GM23338 (cell line): ENCODE results near the gene CGA. TPM values are rescaled to one million over a fixed set of nuclear protein-coding genes. Genes with fewer than 3 reads are reported as not detected.

Source experiments
- ATAC-seq: fragments of 200-7000 bp; cut with Tn5 transposase; 3 replicates; pipeline ENCODE4 v1.9.1; 2020
- DNase-seq: peaks from one replicate; pipeline ENCODE4 v3.0.0-alpha.2; 2015; ENCODE audit warnings: low spot score
- H2AFZ ChIP-seq: fragments of 200-600 bp; sonication (generic); 2 replicates; pipeline ENCODE4 v1.8.0; 2016; ENCODE audit warnings: antibody characterized with exemption, mild to moderate bottlenecking, moderate library complexity
- H3F3A ChIP-seq: fragments of 200-600 bp; sonication (generic); replicated peaks from 2 replicates; pipeline ENCODE4 v1.8.0; 2017; ENCODE audit warnings: antibody characterized with exemption, mixed run types, low read depth
- H3K27ac ChIP-seq: fragments of 200-600 bp; sonication (generic); 2 replicates; pipeline ENCODE4 v1.6.1; 2016; ENCODE audit warnings: low read depth
- H3K27me3 ChIP-seq: fragments of 200-600 bp; sonication (generic); 2 replicates; pipeline ENCODE4 v1.8.0; 2016; ENCODE audit warnings: mild to moderate bottlenecking, mixed run types, moderate library complexity; ENCODE audit not compliant: insufficient read depth
- H3K36me3 ChIP-seq: fragments of 200-600 bp; sonication (generic); 2 replicates; pipeline ENCODE4 v1.8.0; 2016; ENCODE audit warnings: mild to moderate bottlenecking; ENCODE audit not compliant: insufficient read depth
- H3K4me1 ChIP-seq: fragments of 200-600 bp; sonication (generic); 2 replicates; pipeline ENCODE4 v1.8.0; 2016; ENCODE audit warnings: mild to moderate bottlenecking, moderate library complexity; ENCODE audit not compliant: insufficient read depth
- H3K4me2 ChIP-seq: fragments of 200-600 bp; sonication (generic); 2 replicates; pipeline ENCODE4 v1.7.1; 2017; ENCODE audit warnings: mixed run types
- H3K4me3 ChIP-seq: fragments of 200-600 bp; sonication (generic); 2 replicates; pipeline ENCODE4 v1.6.1; 2016; ENCODE audit warnings: mixed run types
- H3K79me2 ChIP-seq: fragments of 200-600 bp; sonication (generic); replicated peaks from 2 replicates; pipeline ENCODE4 v1.8.0; 2017; ENCODE audit warnings: mild to moderate bottlenecking; ENCODE audit not compliant: insufficient read depth
- H3K9me2 ChIP-seq: fragments of 200-600 bp; sonication (generic); 2 replicates; pipeline ENCODE4 v1.8.0; 2017; ENCODE audit not compliant: insufficient read depth
- H4K20me1 ChIP-seq: fragments of 200-600 bp; sonication (generic); replicated peaks from 2 replicates; pipeline ENCODE4 v1.8.0; 2017; ENCODE audit warnings: mild to moderate bottlenecking; ENCODE audit not compliant: insufficient read depth
- H3K27ac Mint-ChIP-seq: 2 replicates; pipeline ENCODE4 v1.8.0; 2020; ENCODE audit warnings: inconsistent platforms, mild to moderate bottlenecking, moderate library complexity, mixed read lengths
- H3K27me3 Mint-ChIP-seq: 3 replicates; pipeline ENCODE4 v1.8.0; 2022; ENCODE audit warnings: low read depth, mild to moderate bottlenecking, moderate library complexity, mixed read lengths, inconsistent platforms; ENCODE audit not compliant: insufficient read depth, poor library complexity
- H3K36me3 Mint-ChIP-seq: 3 replicates; pipeline ENCODE4 v1.8.0; 2021; ENCODE audit warnings: low read depth, mild to moderate bottlenecking, inconsistent platforms, moderate library complexity, mixed read lengths
- H3K4me1 Mint-ChIP-seq: 3 replicates; pipeline ENCODE4 v1.8.0; 2020; ENCODE audit warnings: mild to moderate bottlenecking, inconsistent platforms, mixed read lengths
- H3K4me3 Mint-ChIP-seq: 3 replicates; pipeline ENCODE4 v1.8.0; 2021; ENCODE audit warnings: moderate library complexity, mild to moderate bottlenecking, inconsistent platforms, mixed read lengths
- H3K9me3 Mint-ChIP-seq: 3 replicates; pipeline ENCODE4 v1.8.0; 2020; ENCODE audit warnings: moderate library complexity, mild to moderate bottlenecking, inconsistent platforms, mixed read lengths
- CREB1 ChIP-seq: fragments of 250-450 bp; sonication (Bioruptor Pico); IDR thresholded peaks from 2 replicates; pipeline ENCODE4 v1.5.0; 2020; ENCODE audit warnings: low read depth, mild to moderate bottlenecking, moderate library complexity
- CTCF ChIP-seq, 2 experiments: fragments of 200-600 bp in 1 of 2; sonication (generic) in 1 of 2; conservative IDR thresholded peaks; 2 replicates each; pipeline versions ENCODE4 v1.5.1 to v1.6.1; 2016 to 2017; ENCODE audit warnings: antibody characterized with exemption in 2 of 2, low read depth in 2 of 2, mild to moderate bottlenecking in 2 of 2, moderate library complexity in 1 of 2
- ETS1 ChIP-seq: IDR thresholded peaks from 2 replicates; pipeline ENCODE4 v1.6.1; 2016; ENCODE audit warnings: antibody characterized with exemption
- EZH2 ChIP-seq: fragments of 200-600 bp; sonication (generic); IDR thresholded peaks from one replicate; pipeline ENCODE4 v1.8.0; 2017; ENCODE audit warnings: antibody characterized with exemption, mild to moderate bottlenecking, low read depth; ENCODE audit not compliant: unreplicated experiment
- EZH2phosphoT487 ChIP-seq: fragments of 200-600 bp; sonication (generic); IDR thresholded peaks from one replicate; pipeline ENCODE4 v1.8.1; 2018; ENCODE audit warnings: antibody characterized with exemption; ENCODE audit not compliant: unreplicated experiment
- NANOG ChIP-seq: IDR thresholded peaks from 2 replicates; pipeline ENCODE4 v1.6.1; 2016; ENCODE audit warnings: antibody characterized with exemption, borderline replicate concordance
- POLR2AphosphoS5 ChIP-seq: IDR thresholded peaks from 2 replicates; pipeline ENCODE4 v1.6.1; 2016; ENCODE audit warnings: antibody characterized with exemption, low read depth
- REST ChIP-seq: IDR thresholded peaks from one replicate; pipeline ENCODE4 v1.6.1; 2018; ENCODE audit warnings: antibody characterized with exemption; ENCODE audit not compliant: unreplicated experiment
- STAT1 ChIP-seq: IDR thresholded peaks from one replicate; pipeline ENCODE4 v1.6.1; 2016; ENCODE audit warnings: antibody characterized with exemption; ENCODE audit not compliant: unreplicated experiment
- ZNF114 ChIP-seq: fragments of 250-450 bp; sonication (Bioruptor Pico); IDR thresholded peaks from 2 replicates; pipeline ENCODE4 v1.5.0; 2020; ENCODE audit warnings: mild to moderate bottlenecking, moderate library complexity
- ZNF331 ChIP-seq: fragments of 250-450 bp; sonication (Bioruptor Pico); IDR thresholded peaks from 2 replicates; pipeline ENCODE4 v1.5.0; 2020; ENCODE audit warnings: low read depth, mild to moderate bottlenecking, moderate library complexity
- polyA plus RNA-seq: library from polyadenylated mRNA; unstranded; fragments of >200 nt; fragmentation: Nextera tagmentation; extraction: Ambion mirVana; gene quantifications from 2 replicates; pipeline ENCODE4 v1.2.1, GENCODE V29; 2016
- total RNA-seq: library from RNA; depleted of rRNA; stranded (reverse); fragments of >200 nt; shearing (Covaris generic); gene quantifications from 2 replicates; pipeline ENCODE4 v1.2.3, GENCODE V29; 2014

Gene CGA
- total and polyA plus RNA-seq, 2 experiments from 2014 or later: not detected

- no peak overlapping the region for H2AFZ ChIP-seq
- TF ChIP-seq CTCF (conservative IDR thresholded peaks at IDR 0.05; ENCODE audit: low read depth in 2 of 2) (peak; percentile 84 to 87), NANOG (no peak), EZH2 (no peak), POLR2AphosphoS5 (no peak)
- Mint-ChIP-seq H3K9me3 (peaks cover 30% of the 10 kb centered on the region), H3K27ac (no peak overlapping the region), H3K4me1 (no peaks in the 10 kb centered on the region; the same call in 2 of the 3 replicates), H3K4me3 (no peak overlapping the region), H3K36me3 (peaks cover 13% of the 10 kb centered on the region), H3K27me3 (no peaks in the 10 kb centered on the region)
- no peaks in the 10 kb centered on the region for H3K4me1 ChIP-seq
- H3K4me3 ChIP-seq: no peak overlapping the region
- H3K27me3 ChIP-seq: no peaks in the 10 kb centered on the region
- H3K9me2 ChIP-seq: no peaks in the 10 kb centered on the region
- H3K27ac ChIP-seq: no peak overlapping the region
- H3K4me2 ChIP-seq: no peak overlapping the region
- no peaks in the 10 kb centered on the region for H4K20me1 ChIP-seq
- H3F3A ChIP-seq: no peaks in the 10 kb centered on the region
- H3K36me3 ChIP-seq: no peaks in the 10 kb centered on the region
- ATAC-seq (peak; percentile 70), DNase-seq (peak; percentile 83)
- H3K79me2 ChIP-seq: no peaks in the 10 kb centered on the region
Observed at GRCh38 chr6:87139236-87139635, 44.3 kb upstream of the CGA start.

- DNase-seq (no peak), ATAC-seq (no peak)
- H3K9me2 ChIP-seq: no peaks in the 10 kb centered on the region
- Mint-ChIP-seq H3K27ac (no peak overlapping the region), H3K36me3 (peaks cover 13% of the 10 kb centered on the region), H3K4me1 (no peaks in the 10 kb centered on the region; the same call in 2 of the 3 replicates), H3K4me3 (no peak overlapping the region), H3K9me3 (peaks cover 31% of the 10 kb centered on the region), H3K27me3 (no peaks in the 10 kb centered on the region)
- no peak overlapping the region for H3K4me2 ChIP-seq
- H2AFZ ChIP-seq: no peak overlapping the region
- H3K79me2 ChIP-seq: no peaks in the 10 kb centered on the region
- no peak overlapping the region for H3K27ac ChIP-seq
- no peaks in the 10 kb centered on the region for H3K4me1 ChIP-seq
- H3K27me3 ChIP-seq: no peaks in the 10 kb centered on the region
- H3K36me3 ChIP-seq: no peaks in the 10 kb centered on the region
- no peaks in the 10 kb centered on the region for H3F3A ChIP-seq
- no peak overlapping the region for H3K4me3 ChIP-seq
- H4K20me1 ChIP-seq: no peaks in the 10 kb centered on the region
- TF ChIP-seq REST (no peak), ETS1 (no peak), CREB1 (CRISPR knock-in tag) (no peak), STAT1 (no peak), ZNF331 (CRISPR knock-in tag) (no peak), POLR2AphosphoS5 (no peak), ZNF114 (no peak), EZH2 (no peak), NANOG (no peak), EZH2phosphoT487 (no peak)
Observed at GRCh38 chr6:87136963-87137362, 42.1 kb upstream of the CGA start.
